GM06990 (cell line): ENCODE data around the gene STARD7.
A peak's percentile ranks its signal among the peaks of the same experiment; 100 is the strongest.

Experiments
- DNase-seq: peaks from one replicate; pipeline ENCODE4 v3.0.0-alpha.2; 2011; ENCODE audit not compliant: insufficient read length; ENCODE audit errors: extremely low read depth
- H3K27me3 ChIP-seq: replicated peaks from 2 replicates; pipeline ENCODE4 v1.6.0; 2011; ENCODE audit warnings: low read length; ENCODE audit not compliant: control insufficient read depth, insufficient read depth
- H3K36me3 ChIP-seq: 2 replicates; pipeline ENCODE4 v1.5.1; 2011; ENCODE audit warnings: low read length; ENCODE audit not compliant: control insufficient read depth, insufficient read depth
- H3K4me3 ChIP-seq: replicated peaks from 2 replicates; pipeline ENCODE4 v1.5.1; 2011; ENCODE audit warnings: low read depth, mild to moderate bottlenecking, control low read depth, low read length
- CTCF ChIP-seq: IDR thresholded peaks from 2 replicates; pipeline ENCODE4 v1.5.1; 2011; ENCODE audit warnings: low read length, control low read depth, mild to moderate bottlenecking, inconsistent platforms; ENCODE audit not compliant: insufficient read depth, poor library complexity, severe bottlenecking

Gene STARD7

DNA sequence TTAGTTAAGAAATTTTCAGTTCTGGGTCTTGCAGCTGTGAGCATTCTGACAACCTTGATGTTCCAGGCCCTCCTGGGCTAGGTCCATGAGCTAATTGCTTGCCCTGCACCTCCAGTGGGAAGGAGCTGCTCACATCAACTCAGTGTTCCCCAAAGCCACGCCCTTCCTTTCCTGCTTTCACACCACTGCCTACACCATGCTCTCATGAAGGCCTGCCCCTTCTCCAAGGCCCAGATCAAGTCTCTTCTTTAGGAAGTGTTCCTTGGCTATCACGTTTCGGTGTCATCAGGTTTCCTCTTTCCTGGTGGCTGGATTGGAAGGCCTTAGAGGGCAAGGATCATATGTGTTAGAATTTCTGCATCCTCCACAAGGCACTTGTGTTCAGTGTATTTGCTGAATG, 38.4 kb upstream of the STARD7 start:
- Histone ChIP-seq H3K36me3 (peaks cover 8% of the 10 kb centered on the region), H3K27me3 (no peaks in the 10 kb centered on the region), H3K4me3 (no peak overlapping the region)
- TF ChIP-seq CTCF, result no peak
- no peak for DNase-seq

DNA sequence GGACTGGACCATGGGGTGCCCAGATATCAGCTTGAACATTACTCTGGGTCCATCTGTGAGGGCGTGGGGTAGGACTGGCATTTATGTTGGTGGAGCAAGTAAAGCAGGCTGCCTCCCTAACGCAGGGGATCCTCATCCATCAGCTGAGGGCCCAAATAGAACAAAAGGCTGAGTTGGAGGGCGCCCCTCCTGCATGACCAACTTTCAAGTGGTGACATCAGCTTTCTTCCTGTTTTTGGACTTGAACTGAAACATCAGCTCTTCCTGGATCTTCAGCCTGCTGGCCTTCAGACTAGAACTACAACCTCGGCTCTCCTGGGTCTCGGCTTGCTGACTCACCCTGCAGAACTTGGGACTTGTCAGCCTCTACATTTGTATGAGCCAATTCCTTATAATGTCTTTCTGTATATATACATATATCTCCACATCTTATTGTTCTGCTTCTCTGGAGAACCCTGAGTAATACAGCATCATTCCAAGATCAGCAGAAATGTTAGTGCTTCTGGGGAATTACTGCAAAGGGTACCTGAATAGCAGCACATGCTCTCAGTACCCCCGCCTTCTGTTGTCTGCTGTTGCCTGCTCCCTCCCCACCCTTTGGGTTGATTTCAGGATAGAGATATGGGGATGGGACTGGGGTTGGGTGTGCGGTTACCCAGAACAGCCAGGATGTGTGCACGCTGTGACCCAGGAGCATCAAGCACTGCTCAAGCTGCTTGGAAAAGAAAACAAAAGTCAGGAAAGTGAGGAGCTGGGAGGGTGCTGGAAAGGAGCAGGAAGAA, 37.2 kb upstream of the STARD7 start:
- Histone ChIP-seq H3K4me3 (no peak overlapping the region), H3K27me3 (no peaks in the 10 kb centered on the region), H3K36me3 (peaks cover 3% of the 10 kb centered on the region)
- no peak for DNase-seq
- no peak for TF ChIP-seq CTCF

- no peak for TF ChIP-seq CTCF
- no peak for DNase-seq
- no peak overlapping the region for H3K4me3 ChIP-seq
- peaks cover 1% of the 10 kb centered on the region; the same call in 1 of the 2 replicates for H3K36me3 ChIP-seq
- no peaks in the 10 kb centered on the region for H3K27me3 ChIP-seq
Observed at GRCh38 chr2:96243843-96244242, 35.2 kb upstream of the STARD7 start.

GRCh38 chr2:96241900-96242611, 33.4 kb upstream of the STARD7 start:
- peak; percentile 78 for DNase-seq
- TF ChIP-seq CTCF, result no peak
- Histone ChIP-seq H3K36me3 (peaks cover 1% of the 10 kb centered on the region; the same call in 1 of the 2 replicates), H3K4me3 (peak overlapping the region; percentile 26), H3K27me3 (no peaks in the 10 kb centered on the region)

GRCh38 chr2:96241227-96241626, 32.6 kb upstream of the STARD7 start:
- H3K4me3 ChIP-seq, result no peak overlapping the region
- H3K27me3 ChIP-seq, result no peaks in the 10 kb centered on the region
- TF ChIP-seq CTCF, result peak; percentile 45
- peaks cover 1% of the 10 kb centered on the region; the same call in 1 of the 2 replicates for H3K36me3 ChIP-seq
- no peak for DNase-seq
